HCT116 (cell line): ENCODE data around the gene DHCR7.

Experiments used
- CTCF ChIP-seq, 3 experiments: fragments of 200-600 bp in 1 of 3; sonication (generic) in 1 of 3; IDR thresholded peaks in 2 of 3; conservative IDR thresholded peaks in 1 of 3; 2 replicates each; pipeline ENCODE4 v1.5.1; 2012 to 2017; ENCODE audit warnings: low read depth in 2 of 3, low read length in 2 of 3, antibody characterized with exemption in 1 of 3, borderline replicate concordance in 1 of 3, control low read depth in 1 of 3, mild to moderate bottlenecking in 1 of 3, mixed read lengths in 1 of 3, mixed run types in 1 of 3, moderate library complexity in 1 of 3; ENCODE audit not compliant: insufficient read depth in 1 of 3
- EGR1 ChIP-seq: IDR thresholded peaks from 2 replicates; pipeline ENCODE4 v1.6.1; 2012; ENCODE audit warnings: low read depth
- EZH2 ChIP-seq: fragments of 200-600 bp; sonication (generic); IDR thresholded peaks from 2 replicates; pipeline ENCODE4 v1.6.1; 2017; ENCODE audit warnings: antibody characterized with exemption, mixed run types
- JUND ChIP-seq: IDR thresholded peaks from 2 replicates; pipeline ENCODE4 v1.6.1; 2012
- POLR2A ChIP-seq: IDR thresholded peaks from 2 replicates; pipeline ENCODE4 v1.7.0; 2011; ENCODE audit warnings: borderline replicate concordance; ENCODE audit not compliant: insufficient read depth, insufficient read length; ENCODE audit errors: extremely low read depth
- RAD21 ChIP-seq: IDR thresholded peaks from 2 replicates; pipeline ENCODE4 v1.6.1; 2012; ENCODE audit warnings: low read depth, mild to moderate bottlenecking
- SIN3A ChIP-seq: IDR thresholded peaks from 2 replicates; pipeline ENCODE4 v1.6.1; 2012; ENCODE audit warnings: low read depth
- SRF ChIP-seq: IDR thresholded peaks from 2 replicates; pipeline ENCODE4 v1.6.1; 2012; ENCODE audit warnings: low read depth

DNA sequence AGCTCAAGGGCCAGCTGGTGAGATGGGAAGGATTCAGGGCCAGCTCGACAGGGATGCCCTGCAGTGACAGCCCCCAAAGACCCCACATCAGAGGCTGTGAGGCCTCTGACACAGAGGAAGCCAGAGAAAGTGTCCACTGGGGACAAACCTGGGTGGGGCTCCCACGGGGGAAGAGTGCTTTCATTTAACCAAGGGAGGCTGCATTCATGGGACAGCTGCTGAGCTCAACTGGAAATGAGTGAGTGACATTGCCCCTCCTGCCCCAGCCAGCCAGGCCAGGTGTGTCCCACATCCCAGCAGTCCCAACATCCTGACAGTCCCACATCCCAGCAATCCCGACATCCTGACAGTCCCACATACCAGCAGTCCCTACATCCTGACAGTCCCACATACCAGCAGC is 61.0 kb downstream of the DHCR7 start:
- TF ChIP-seq SIN3A (no peak), CTCF (IDR thresholded peaks at IDR 0.05 in 2 of 3, conservative IDR thresholded peaks at IDR 0.05 in 1 of 3; ENCODE audit: borderline replicate concordance in 1 of 3, insufficient read depth in 1 of 3, low read depth in 2 of 3, low read length in 2 of 3) (no peak), EGR1 (no peak), SRF (no peak), RAD21 (no peak), JUND (no peak), EZH2 (no peak), POLR2A (no peak)
